Measurements from ENCODE around the gene NABP2.
"Not testable (repeated sequence)": the region's sequence is repeated elsewhere in the genome, so short reads cannot be mapped to it uniquely, and the experiment has no call there.

The NABP2 gene

GRCh38 chr12:56272468-56272867 lies 48.3 kb downstream of the NABP2 start:
- not testable (repeated sequence) for DNase-seq

- DNase-seq = no peak
Measured at GRCh38 chr12:56274299-56274698, 50.2 kb downstream of the NABP2 start.

GRCh38 chr12:56278905-56279304 lies 54.8 kb downstream of the NABP2 start:
- DNase-seq = no peak
